T1000 (cell line): ENCODE measurements around the gene SERAC1.
"Not testable (repeated sequence)": the region's sequence is repeated elsewhere in the genome, so short reads cannot be mapped to it uniquely, and the experiment has no call there.

Experiments used
- DNase-seq: peaks from one replicate; lab custom pipeline; 2025; ENCODE audit warnings: mixed read lengths; lab: John Stamatoyannopoulos, UW

The SERAC1 gene

GRCh38 chr6:158174024-158174423, 6.0 kb upstream of the SERAC1 start:
- DNase-seq = no peak

GRCh38 chr6:158172001-158172400, 3.9 kb upstream of the SERAC1 start:
- no peak for DNase-seq

- no peak for DNase-seq
Measured at GRCh38 chr6:158170656-158171081, 2.6 kb upstream of the SERAC1 start.

- not testable (repeated sequence) for DNase-seq
Measured at GRCh38 chr6:158169634-158170033, 1.6 kb upstream of the SERAC1 start.

- DNase-seq = no peak
Measured at GRCh38 chr6:158165919-158166416, 2.1 kb downstream of the SERAC1 start.

- no peak for DNase-seq
Measured at GRCh38 chr6:158164579-158165170, 3.4 kb downstream of the SERAC1 start.

- no peak for DNase-seq
Measured at GRCh38 chr6:158161566-158162254, 6.4 kb downstream of the SERAC1 start.

GRCh38 chr6:158160932-158161539, 7.0 kb downstream of the SERAC1 start:
- no peak for DNase-seq

- DNase-seq = no peak
Measured at GRCh38 chr6:158158748-158159147, 9.3 kb downstream of the SERAC1 start.

GRCh38 chr6:158158123-158158522, 9.9 kb downstream of the SERAC1 start:
- no peak for DNase-seq

- DNase-seq = no peak
Measured at GRCh38 chr6:158157064-158157764, 10.8 kb downstream of the SERAC1 start.

- no peak for DNase-seq
Measured at GRCh38 chr6:158154816-158155215, 13.2 kb downstream of the SERAC1 start.

GRCh38 chr6:158153576-158153975, 14.5 kb downstream of the SERAC1 start:
- no peak for DNase-seq

GRCh38 chr6:158152659-158153058, 15.4 kb downstream of the SERAC1 start:
- no peak for DNase-seq

- not testable (repeated sequence) for DNase-seq
Measured at GRCh38 chr6:158152025-158152424, 16.0 kb downstream of the SERAC1 start.

- no peak for DNase-seq
Measured at GRCh38 chr6:158150701-158151100, 17.4 kb downstream of the SERAC1 start.

- DNase-seq = no peak
Measured at GRCh38 chr6:158149641-158150040, 18.4 kb downstream of the SERAC1 start.

GRCh38 chr6:158143700-158144099, 24.4 kb downstream of the SERAC1 start:
- no peak for DNase-seq

- DNase-seq = no peak
Measured at GRCh38 chr6:158142789-158143188, 25.3 kb downstream of the SERAC1 start.

GRCh38 chr6:158131926-158132325, 36.1 kb downstream of the SERAC1 start:
- DNase-seq = no peak

GRCh38 chr6:158125271-158125670, 42.8 kb downstream of the SERAC1 start:
- DNase-seq = no peak

- DNase-seq = no peak
Measured at GRCh38 chr6:158124288-158124687, 43.8 kb downstream of the SERAC1 start.

- DNase-seq = no peak
Measured at GRCh38 chr6:158122048-158122447, 46.0 kb downstream of the SERAC1 start.
